H9 (cell line): ENCODE results near the gene SLC25A12. TPM values are rescaled to one million over a fixed set of nuclear protein-coding genes. Genes with fewer than 3 reads are reported as not detected.

ENCODE experiments used
- DNase-seq: peaks from one replicate; pipeline ENCODE4 v3.0.0-alpha.2; 2017
- H2AFZ ChIP-seq: one replicate; pipeline ENCODE4 v1.6.1; 2013; ENCODE audit warnings: mild to moderate bottlenecking, low read length, control low read depth, moderate library complexity
- H2AK5ac ChIP-seq: 2 replicates; pipeline ENCODE4 v1.6.1; 2013; ENCODE audit warnings: low read length, control low read depth, mixed read lengths; ENCODE audit not compliant: insufficient read length
- H2BK120ac ChIP-seq: one replicate; pipeline ENCODE4 v1.6.1; 2013; ENCODE audit warnings: low read depth, mild to moderate bottlenecking, low read length, control low read depth, inconsistent platforms; ENCODE audit not compliant: poor library complexity, severe bottlenecking
- H2BK12ac ChIP-seq: 2 replicates; pipeline ENCODE4 v1.6.1; 2013; ENCODE audit warnings: low read length, control low read depth, mixed read lengths, low read depth; ENCODE audit not compliant: insufficient read length
- H2BK15ac ChIP-seq: 2 replicates; pipeline ENCODE4 v1.6.1; 2013; ENCODE audit warnings: low read depth, low read length, control low read depth
- H2BK20ac ChIP-seq: one replicate; pipeline ENCODE4 v1.6.1; 2013; ENCODE audit warnings: low read depth, mild to moderate bottlenecking, low read length, control low read depth, inconsistent platforms; ENCODE audit not compliant: poor library complexity, severe bottlenecking
- H2BK5ac ChIP-seq: 2 replicates; pipeline ENCODE4 v1.6.1; 2013; ENCODE audit warnings: low read length, control low read depth, mixed read lengths; ENCODE audit not compliant: insufficient read length
- H3K14ac ChIP-seq: 2 replicates; pipeline ENCODE4 v1.6.1; 2013; ENCODE audit warnings: low read length, control low read depth; ENCODE audit not compliant: insufficient read depth
- H3K18ac ChIP-seq: 2 replicates; pipeline ENCODE4 v1.6.1; 2013; ENCODE audit warnings: low read depth, mild to moderate bottlenecking, mixed read lengths, low read length, control low read depth; ENCODE audit not compliant: insufficient read length
- H3K23ac ChIP-seq: 2 replicates; pipeline ENCODE4 v1.6.1; 2013; ENCODE audit warnings: low read length, control low read depth, mixed read lengths, low read depth; ENCODE audit not compliant: insufficient read length
- H3K23me2 ChIP-seq: 2 replicates; pipeline ENCODE4 v1.6.1; 2013; ENCODE audit warnings: low read depth, mild to moderate bottlenecking, mixed read lengths, low read length, control low read depth; ENCODE audit not compliant: insufficient read length, poor library complexity, severe bottlenecking
- H3K27ac ChIP-seq: 2 replicates; pipeline ENCODE4 v1.5.1; 2013; ENCODE audit warnings: low read length, control low read depth, mixed read lengths, low read depth; ENCODE audit not compliant: insufficient read length
- H3K27me3 ChIP-seq: 2 replicates; pipeline ENCODE4 v1.6.1; 2013; ENCODE audit warnings: low read length, control low read depth, inconsistent platforms; ENCODE audit not compliant: insufficient read depth
- H3K4ac ChIP-seq: 2 replicates; pipeline ENCODE4 v1.6.1; 2013; ENCODE audit warnings: low read depth, mild to moderate bottlenecking, control low read depth, inconsistent platforms, low read length, moderate library complexity
- H3K4me1 ChIP-seq: 2 replicates; pipeline ENCODE4 v1.6.1; 2013; ENCODE audit warnings: low read length, control low read depth, inconsistent platforms; ENCODE audit not compliant: insufficient read depth
- H3K4me2 ChIP-seq: 2 replicates; pipeline ENCODE4 v1.6.1; 2013; ENCODE audit warnings: low read length, control low read depth, mixed read lengths; ENCODE audit not compliant: insufficient read length, insufficient read depth
- H3K56ac ChIP-seq: 2 replicates; pipeline ENCODE4 v1.6.1; 2013; ENCODE audit warnings: low read depth, mild to moderate bottlenecking, mixed read lengths, low read length, control low read depth; ENCODE audit not compliant: insufficient read length
- H3K79me1 ChIP-seq: 2 replicates; pipeline ENCODE4 v1.6.1; 2013; ENCODE audit warnings: low read depth, mild to moderate bottlenecking, moderate library complexity, low read length, control low read depth, inconsistent platforms; ENCODE audit not compliant: insufficient read depth, poor library complexity, severe bottlenecking
- H3K79me2 ChIP-seq: 2 replicates; pipeline ENCODE4 v1.6.1; 2013; ENCODE audit warnings: low read length, control low read depth, inconsistent platforms; ENCODE audit not compliant: insufficient read depth
- H3K9ac ChIP-seq: 2 replicates; pipeline ENCODE4 v1.6.1; 2013; ENCODE audit warnings: low read length, control low read depth, mixed read lengths; ENCODE audit not compliant: insufficient read length; ENCODE audit errors: extremely low read depth
- H3K9me3 ChIP-seq: one replicate; pipeline ENCODE4 v1.6.1; 2013; ENCODE audit warnings: low read depth, low read length, inconsistent platforms; ENCODE audit not compliant: control insufficient read depth
- H3T11ph ChIP-seq: one replicate; pipeline ENCODE4 v1.6.1; 2013; ENCODE audit warnings: mild to moderate bottlenecking, low read length, control low read depth, inconsistent platforms
- H4K20me1 ChIP-seq: one replicate; pipeline ENCODE4 v1.6.1; 2013; ENCODE audit not compliant: control insufficient read depth, insufficient read length, insufficient read depth
- H4K5ac ChIP-seq: 2 replicates; pipeline ENCODE4 v1.6.1; 2013; ENCODE audit warnings: low read depth, mild to moderate bottlenecking, mixed read lengths, low read length, control low read depth; ENCODE audit not compliant: insufficient read length
- H4K8ac ChIP-seq: replicated peaks from 2 replicates; pipeline ENCODE4 v1.6.1; 2013; ENCODE audit warnings: low read length, control low read depth, mixed read lengths, low read depth; ENCODE audit not compliant: insufficient read length
- H4K91ac ChIP-seq: 2 replicates; pipeline ENCODE4 v1.6.1; 2013; ENCODE audit warnings: low read depth, mild to moderate bottlenecking, moderate library complexity, mixed read lengths, low read length, control low read depth; ENCODE audit not compliant: insufficient read length
- H3K27ac Mint-ChIP-seq, 3 experiments: 2 replicates in 2 of 3; 3 replicates in 1 of 3; pipeline ENCODE4 v1.8.0; 2020 to 2021; ENCODE audit warnings: mixed read lengths in 3 of 3, mild to moderate bottlenecking in 1 of 3, moderate library complexity in 1 of 3
- H3K27me3 Mint-ChIP-seq: 2 replicates; pipeline ENCODE4 v1.8.0; 2021; ENCODE audit warnings: low read depth, mild to moderate bottlenecking, moderate library complexity, mixed read lengths
- H3K36me3 Mint-ChIP-seq, 3 experiments: 2 replicates in 2 of 3; 3 replicates in 1 of 3; pipeline ENCODE4 v1.8.0; 2020 to 2021; ENCODE audit warnings: low read depth in 3 of 3, mixed read lengths in 3 of 3; ENCODE audit not compliant: insufficient read depth in 1 of 3
- H3K4me1 Mint-ChIP-seq, 2 experiments: 2 replicates each; pipeline ENCODE4 v1.8.0; 2020; ENCODE audit warnings: mixed read lengths in 2 of 2
- H3K4me3 Mint-ChIP-seq, 2 experiments: 2 replicates in 1 of 2; 3 replicates in 1 of 2; pipeline ENCODE4 v1.8.0; 2020 to 2021; ENCODE audit warnings: mild to moderate bottlenecking in 2 of 2, mixed read lengths in 2 of 2, moderate library complexity in 1 of 2
- H3K9me3 Mint-ChIP-seq, 2 experiments: 2 replicates in 1 of 2; 3 replicates in 1 of 2; pipeline ENCODE4 v1.8.0; 2020; ENCODE audit warnings: mild to moderate bottlenecking in 2 of 2, mixed read lengths in 2 of 2, moderate library complexity in 1 of 2
- WGBS: extraction: QIAGEN DNeasy Blood & Tissue Kit; methylation state at CpG from one replicate; pipeline ENCODE4 v1.1.7; 2013; ENCODE audit warnings: missing lambda C conversion rate, low lambda C conversion rate, mixed read lengths; ENCODE audit not compliant: insufficient read length; ENCODE audit errors: extremely low coverage; 5-methylcytosine and 5-hydroxymethylcytosine counted together
- long read RNA-seq: library from polyadenylated mRNA; unstranded; transcript quantifications from one replicate; pipeline ENCODE4 v2.0.0, GENCODE V29; 2020
- total RNA-seq: library from RNA; stranded (reverse); gene quantifications from 2 replicates; pipeline ENCODE4 v1.2.1, GENCODE V29; 2021
- TF ChIP-seq, protein P1 (sequence below): fragments of 200-600 bp; sonication (generic); conservative IDR thresholded peaks from 3 replicates; pipeline ENCODE4 v1.8.0; 2021; ENCODE audit warnings: antibody characterized with exemption, mild to moderate bottlenecking

Gene SLC25A12, protein sequence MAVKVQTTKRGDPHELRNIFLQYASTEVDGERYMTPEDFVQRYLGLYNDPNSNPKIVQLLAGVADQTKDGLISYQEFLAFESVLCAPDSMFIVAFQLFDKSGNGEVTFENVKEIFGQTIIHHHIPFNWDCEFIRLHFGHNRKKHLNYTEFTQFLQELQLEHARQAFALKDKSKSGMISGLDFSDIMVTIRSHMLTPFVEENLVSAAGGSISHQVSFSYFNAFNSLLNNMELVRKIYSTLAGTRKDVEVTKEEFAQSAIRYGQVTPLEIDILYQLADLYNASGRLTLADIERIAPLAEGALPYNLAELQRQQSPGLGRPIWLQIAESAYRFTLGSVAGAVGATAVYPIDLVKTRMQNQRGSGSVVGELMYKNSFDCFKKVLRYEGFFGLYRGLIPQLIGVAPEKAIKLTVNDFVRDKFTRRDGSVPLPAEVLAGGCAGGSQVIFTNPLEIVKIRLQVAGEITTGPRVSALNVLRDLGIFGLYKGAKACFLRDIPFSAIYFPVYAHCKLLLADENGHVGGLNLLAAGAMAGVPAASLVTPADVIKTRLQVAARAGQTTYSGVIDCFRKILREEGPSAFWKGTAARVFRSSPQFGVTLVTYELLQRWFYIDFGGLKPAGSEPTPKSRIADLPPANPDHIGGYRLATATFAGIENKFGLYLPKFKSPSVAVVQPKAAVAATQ
- total RNA-seq, result 10.1 and 10.8 TPM in 2 replicates
- long read RNA-seq, transcript SLC25A12-202 (18 exons, 2,979 nt), result major isoform, 32 of 51 reads
- long read RNA-seq, partial matches to known transcripts, result 7 of 51 reads
- long read RNA-seq, other reads (novel, unspliced or antisense), result 12 of 51 reads

DNA sequence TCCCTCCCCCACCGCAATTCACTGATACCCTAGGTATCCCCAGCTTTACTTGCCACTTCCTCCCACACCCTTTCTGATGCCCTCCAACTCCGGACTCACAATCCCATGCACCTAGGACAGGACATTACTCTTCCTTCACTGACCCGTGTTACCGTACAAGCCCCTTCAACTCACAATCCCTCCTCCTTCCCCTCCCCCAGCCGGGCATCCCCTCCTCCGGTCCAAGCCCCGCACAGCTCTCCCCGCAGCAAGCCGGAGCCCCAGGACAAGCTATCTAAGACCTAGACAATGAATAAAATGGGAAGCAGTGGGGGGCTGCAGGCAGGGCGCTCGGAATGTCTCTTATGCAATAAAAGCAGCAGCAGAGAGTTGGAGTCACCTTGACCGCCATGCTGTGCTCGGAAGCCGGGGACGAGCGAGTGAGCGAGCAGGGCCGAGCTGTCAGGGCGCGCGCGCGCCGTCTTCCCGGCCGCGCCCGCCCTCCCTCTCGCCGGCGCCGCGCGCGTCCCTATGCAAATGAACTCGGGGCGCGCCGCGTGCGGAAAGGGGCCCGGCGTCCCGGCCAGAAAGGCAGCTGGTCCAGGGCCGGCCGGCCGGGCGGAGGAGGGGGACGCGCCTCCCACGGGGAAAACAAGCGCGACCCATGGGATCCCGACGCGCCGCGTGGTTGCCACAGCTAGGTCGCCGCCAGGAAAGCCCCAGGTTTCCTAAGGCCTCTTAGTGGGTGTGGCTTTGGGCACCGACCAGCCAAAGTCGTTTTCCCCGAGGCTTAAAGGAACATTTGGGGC, at the start of gene SLC25A12:
Gene SLC25A12 (minus strand): TSS at position 421 of the 788 bp plus-strand sequence. CDS start 30 bp downstream, at position 391.
- Histone ChIP-seq H3K27me3 (no peaks in the 10 kb centered on the region), H2AFZ (peak within 1 kb of the TSS; percentile 59), H4K91ac (no peak within 1 kb of the TSS), H3K23me2 (peaks cover 4% of the 10 kb centered on the region), H2AK5ac (no peak within 1 kb of the TSS), H4K5ac (no peak within 1 kb of the TSS), H2BK15ac (no peak within 1 kb of the TSS), H3K4me2 (peak within 1 kb of the TSS; percentile 91), H4K8ac (no peak within 1 kb of the TSS), H3K4ac (no peak within 1 kb of the TSS), H2BK12ac (no peak within 1 kb of the TSS), H4K20me1 (no peaks in the 10 kb centered on the region), H3K79me2 (no peaks in the 10 kb centered on the region), H3K23ac (no peak within 1 kb of the TSS), H3K79me1 (no peaks in the 10 kb centered on the region), H3K14ac (no peak within 1 kb of the TSS), H2BK20ac (no peak within 1 kb of the TSS), H3K27ac (no peak within 1 kb of the TSS), H3K9ac (peak within 1 kb of the TSS; percentile 40), H3K4me1 (peaks cover 3% of the 10 kb centered on the region; the same call in 1 of the 2 replicates), H3K56ac (no peak within 1 kb of the TSS), H3K18ac (peak within 1 kb of the TSS; percentile 56), H2BK120ac (no peak within 1 kb of the TSS), H3T11ph (no peak within 1 kb of the TSS), H3K9me3 (no peaks in the 10 kb centered on the region), H2BK5ac (no peak within 1 kb of the TSS)
- Mint-ChIP-seq H3K36me3 (peaks cover 1 to 9% (median 5%) of the 10 kb centered on the region in 3 experiments; a peak in 6 of 7 replicates), H3K27ac (peak within 1 kb of the TSS; percentile 67 to 98 (median 95); a peak in 6 of 7 replicates), H3K9me3 (peaks cover 7 to 8% of the 10 kb centered on the region in 2 experiments), H3K27me3 (peaks cover 1% of the 10 kb centered on the region; the same call in 1 of the 2 replicates), H3K4me3 (peak within 1 kb of the TSS; percentile 95 to 99), H3K4me1 (peaks cover 14 to 15% of the 10 kb centered on the region in 2 experiments)
- DNase-seq, result peak; percentile 79
- TF ChIP-seq, protein P1, sequence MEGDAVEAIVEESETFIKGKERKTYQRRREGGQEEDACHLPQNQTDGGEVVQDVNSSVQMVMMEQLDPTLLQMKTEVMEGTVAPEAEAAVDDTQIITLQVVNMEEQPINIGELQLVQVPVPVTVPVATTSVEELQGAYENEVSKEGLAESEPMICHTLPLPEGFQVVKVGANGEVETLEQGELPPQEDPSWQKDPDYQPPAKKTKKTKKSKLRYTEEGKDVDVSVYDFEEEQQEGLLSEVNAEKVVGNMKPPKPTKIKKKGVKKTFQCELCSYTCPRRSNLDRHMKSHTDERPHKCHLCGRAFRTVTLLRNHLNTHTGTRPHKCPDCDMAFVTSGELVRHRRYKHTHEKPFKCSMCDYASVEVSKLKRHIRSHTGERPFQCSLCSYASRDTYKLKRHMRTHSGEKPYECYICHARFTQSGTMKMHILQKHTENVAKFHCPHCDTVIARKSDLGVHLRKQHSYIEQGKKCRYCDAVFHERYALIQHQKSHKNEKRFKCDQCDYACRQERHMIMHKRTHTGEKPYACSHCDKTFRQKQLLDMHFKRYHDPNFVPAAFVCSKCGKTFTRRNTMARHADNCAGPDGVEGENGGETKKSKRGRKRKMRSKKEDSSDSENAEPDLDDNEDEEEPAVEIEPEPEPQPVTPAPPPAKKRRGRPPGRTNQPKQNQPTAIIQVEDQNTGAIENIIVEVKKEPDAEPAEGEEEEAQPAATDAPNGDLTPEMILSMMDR, result no peak
- WGBS, result no CpG with 5 or more reads among the region's 63 CpGs
